Raji (cell line): Measurements from ENCODE around the gene COA5.

ENCODE experiments used
- POLR2A ChIP-seq: IDR thresholded peaks from 2 replicates; pipeline ENCODE4 v1.6.1; 2011; ENCODE audit warnings: low read depth, low read length, control low read depth; ENCODE audit not compliant: insufficient read depth

Gene COA5

GRCh38 chr2:98569197-98569793 is 39.0 kb downstream of the COA5 start:
- no peak for TF ChIP-seq POLR2A

- no peak for TF ChIP-seq POLR2A
Observed at GRCh38 chr2:98568161-98568956, 40.0 kb downstream of the COA5 start.

DNA sequence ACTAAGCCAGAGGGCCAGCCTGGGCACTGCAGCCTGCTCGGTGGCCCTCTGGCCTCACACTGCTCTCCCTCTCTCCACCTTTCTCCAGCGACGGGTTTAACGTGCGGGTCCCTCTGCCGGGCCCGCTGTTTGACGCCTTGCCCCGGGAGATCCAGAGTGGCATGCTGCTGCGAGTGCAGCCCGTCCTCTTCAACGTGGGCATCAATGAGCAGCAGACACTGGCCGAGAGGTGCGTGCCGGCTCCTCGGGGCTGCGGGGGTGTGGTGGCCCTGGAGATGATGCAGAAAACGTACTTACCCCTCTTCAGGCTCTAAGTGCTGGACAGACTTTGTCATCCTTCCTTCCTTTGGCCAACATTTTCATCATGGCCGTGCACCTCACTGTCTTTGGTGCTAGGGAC is 42.4 kb downstream of the COA5 start:
- TF ChIP-seq POLR2A, result no peak

GRCh38 chr2:98565286-98565860 is 42.9 kb downstream of the COA5 start:
- no peak for TF ChIP-seq POLR2A

GRCh38 chr2:98564541-98565132 is 43.7 kb downstream of the COA5 start:
- no peak for TF ChIP-seq POLR2A

DNA sequence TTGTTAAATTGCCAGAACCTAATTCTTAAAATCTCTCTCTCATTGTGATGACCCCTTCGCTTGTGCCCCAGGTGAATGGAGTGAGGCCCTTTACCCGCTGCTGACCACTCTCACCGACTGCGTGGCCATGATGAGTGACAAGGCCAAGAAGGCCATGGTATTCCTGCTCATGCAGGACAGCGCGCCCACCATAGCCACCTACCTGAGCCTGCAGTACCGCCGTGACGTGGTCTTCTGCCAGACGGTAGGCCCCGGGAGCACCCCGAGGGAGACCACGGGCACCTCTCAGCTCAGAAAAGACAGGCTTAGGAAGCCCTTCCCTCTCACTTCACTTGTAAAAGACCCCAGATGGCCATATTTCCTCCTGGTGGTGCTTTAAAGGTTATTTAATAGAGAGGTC is 44.9 kb downstream of the COA5 start:
- no peak for TF ChIP-seq POLR2A

GRCh38 chr2:98561902-98562695 is 46.2 kb downstream of the COA5 start:
- no peak for TF ChIP-seq POLR2A

GRCh38 chr2:98561018-98561417 is 47.3 kb downstream of the COA5 start:
- no peak for TF ChIP-seq POLR2A

DNA sequence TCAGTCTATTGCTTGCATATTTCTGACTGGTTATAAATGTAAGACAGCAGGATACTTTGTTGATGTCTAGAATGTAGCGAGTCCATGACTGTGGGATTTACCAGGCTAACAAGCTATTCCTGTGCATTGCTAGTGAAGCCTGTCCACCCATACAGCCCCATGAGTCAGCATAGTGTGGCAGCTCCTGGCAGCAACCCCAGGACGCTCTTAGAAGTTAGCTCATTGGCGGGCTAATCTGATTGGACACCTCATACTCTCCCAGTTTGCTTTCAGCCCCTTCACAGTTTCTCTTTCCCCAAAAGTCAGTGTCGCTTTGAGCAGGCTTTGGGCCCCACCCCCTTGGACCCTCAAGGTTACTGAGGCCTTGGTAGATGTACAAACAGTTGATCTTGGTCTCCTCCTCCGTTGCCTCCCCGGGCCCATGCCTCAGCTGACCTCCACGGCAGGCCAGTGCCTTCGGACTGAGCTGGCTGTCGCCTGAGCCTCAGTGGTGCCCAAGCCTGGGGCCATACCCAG is 48.0 kb downstream of the COA5 start:
- TF ChIP-seq POLR2A, result no peak

GRCh38 chr2:98559581-98559980 is 48.7 kb downstream of the COA5 start:
- no peak for TF ChIP-seq POLR2A

DNA sequence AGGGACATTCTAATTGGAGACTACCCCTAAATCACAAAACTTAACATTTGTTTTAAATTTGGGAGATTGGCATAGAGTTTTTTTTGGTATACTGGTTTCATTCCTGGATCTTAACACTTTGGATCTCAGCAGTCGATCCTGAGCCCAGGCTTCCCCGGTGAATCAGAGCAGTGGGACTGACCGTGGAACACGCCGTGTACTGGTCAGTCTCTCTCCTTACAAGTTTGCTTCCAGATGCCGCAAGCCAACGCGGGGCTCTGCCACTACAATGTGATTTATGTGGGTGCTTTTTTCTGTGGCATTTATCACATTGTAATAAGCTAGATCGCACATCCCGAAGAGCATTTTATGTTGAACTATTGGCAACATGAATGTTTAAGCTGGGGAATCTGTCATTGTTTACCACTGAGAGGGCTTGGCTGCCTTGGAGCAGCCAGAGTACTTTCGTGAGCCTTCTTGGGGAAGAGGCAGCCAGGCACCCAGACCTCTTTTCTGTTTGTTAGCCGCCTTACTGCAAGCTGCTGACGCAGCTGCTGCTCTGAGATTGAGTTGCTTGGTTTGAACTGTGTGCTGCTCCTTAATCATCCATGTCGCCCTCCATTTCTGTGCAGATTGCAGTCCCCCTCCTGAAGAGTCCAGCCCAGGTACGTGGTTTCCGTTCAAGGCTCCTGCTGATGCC is 49.3 kb downstream of the COA5 start:
- TF ChIP-seq POLR2A, result no peak

DNA sequence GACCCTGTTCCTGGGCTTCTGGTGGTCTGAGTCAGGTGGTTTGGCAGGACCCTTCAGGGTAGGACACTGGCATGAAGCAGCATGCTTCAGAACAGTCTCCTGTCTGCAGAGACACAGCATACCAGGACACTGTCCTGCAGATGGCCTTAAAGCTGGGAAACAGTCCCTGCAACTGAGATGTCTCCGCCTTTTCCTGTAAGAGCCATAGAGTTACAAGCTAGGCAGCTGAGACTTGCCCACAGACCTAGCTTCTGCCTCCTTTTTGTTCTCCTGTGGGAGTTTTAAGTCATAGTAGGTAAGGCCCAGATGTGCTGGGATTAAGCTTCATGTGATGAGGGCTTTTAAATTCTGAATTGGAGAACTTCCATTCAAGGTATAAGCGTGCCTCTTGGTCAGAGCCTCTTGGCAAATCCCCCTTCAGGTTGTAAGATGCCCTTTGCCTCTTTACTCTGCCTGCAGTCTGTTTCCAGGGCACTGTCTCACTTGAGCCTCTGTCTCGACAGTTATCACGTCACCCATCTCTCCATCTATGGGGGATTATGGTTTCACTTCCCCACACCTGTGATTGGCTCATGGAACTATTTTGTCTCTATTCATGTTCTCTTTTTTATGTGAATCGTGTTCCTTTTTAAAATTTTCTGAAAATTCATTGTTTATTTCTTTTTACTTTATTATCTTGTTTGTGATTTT is 51.8 kb downstream of the COA5 start:
- TF ChIP-seq POLR2A, result 0 out of 2 replicates have a peak, but pooled peaks have one; percentile 25

DNA sequence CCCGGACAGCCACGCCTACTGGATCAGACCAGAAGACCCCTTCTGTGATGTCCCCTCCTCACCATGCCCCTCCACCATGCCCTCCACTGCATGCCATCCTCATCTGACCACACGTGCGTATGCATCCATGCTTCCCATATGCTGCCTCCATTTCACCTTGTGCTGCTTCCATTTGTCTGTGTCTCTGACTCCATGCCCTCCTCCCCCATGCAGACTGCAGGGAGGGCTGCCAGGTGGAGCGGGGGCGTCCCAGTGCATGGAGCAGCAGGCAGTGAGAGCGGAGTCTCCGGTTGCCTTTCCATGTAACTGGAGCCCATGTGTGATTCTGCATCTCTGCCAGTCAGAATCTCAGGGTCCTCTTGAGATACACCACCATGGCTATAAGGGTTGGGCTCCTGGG is 52.6 kb downstream of the COA5 start:
- no peak for TF ChIP-seq POLR2A
